GM10847 (cell line): ENCODE measurements around the gene RASA2.

Experiments used
- POLR2A ChIP-seq: IDR thresholded peaks from 2 replicates; pipeline ENCODE4 v1.6.1; 2011; ENCODE audit not compliant: insufficient read length; ENCODE audit errors: extremely low read depth

RASA2 gene

DNA sequence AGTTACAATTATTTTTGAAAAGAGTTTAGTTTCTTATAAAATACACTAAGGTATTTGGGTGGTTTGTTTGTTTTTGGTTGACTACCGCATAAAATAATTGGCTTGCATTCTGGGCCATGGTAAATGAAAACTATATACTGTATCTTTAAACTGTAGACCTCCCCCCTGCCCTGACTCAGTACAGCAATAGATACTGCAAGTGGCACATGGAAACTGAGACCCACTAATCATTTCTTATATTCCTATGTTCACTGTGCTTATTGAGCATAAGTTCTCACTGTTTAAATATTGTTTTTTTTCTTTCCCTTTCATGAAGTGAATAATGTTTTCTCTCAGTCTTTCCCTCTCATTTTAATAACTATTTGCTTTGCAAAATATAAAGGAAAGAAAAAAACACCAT lies 45.8 kb downstream of the RASA2 start:
- TF ChIP-seq POLR2A, result no peak

DNA sequence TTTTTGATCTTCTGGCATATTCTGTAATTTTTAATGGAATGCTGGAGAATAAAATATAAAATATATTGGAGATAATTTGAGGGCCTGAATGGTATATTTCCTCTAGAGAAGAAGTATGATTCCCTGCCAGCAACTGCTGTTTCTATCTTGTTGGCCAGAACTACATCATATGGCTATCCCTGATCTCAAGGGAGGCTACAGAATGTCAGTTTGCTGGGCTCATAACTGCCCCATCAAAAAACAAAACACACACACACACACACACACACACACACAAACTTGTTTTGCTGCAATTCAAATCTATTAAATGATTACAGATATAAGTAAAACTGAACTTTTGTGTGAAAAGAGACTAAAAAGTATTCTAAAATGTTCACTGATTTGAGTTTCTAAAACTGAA lies 51.0 kb downstream of the RASA2 start:
- TF ChIP-seq POLR2A, result no peak

DNA sequence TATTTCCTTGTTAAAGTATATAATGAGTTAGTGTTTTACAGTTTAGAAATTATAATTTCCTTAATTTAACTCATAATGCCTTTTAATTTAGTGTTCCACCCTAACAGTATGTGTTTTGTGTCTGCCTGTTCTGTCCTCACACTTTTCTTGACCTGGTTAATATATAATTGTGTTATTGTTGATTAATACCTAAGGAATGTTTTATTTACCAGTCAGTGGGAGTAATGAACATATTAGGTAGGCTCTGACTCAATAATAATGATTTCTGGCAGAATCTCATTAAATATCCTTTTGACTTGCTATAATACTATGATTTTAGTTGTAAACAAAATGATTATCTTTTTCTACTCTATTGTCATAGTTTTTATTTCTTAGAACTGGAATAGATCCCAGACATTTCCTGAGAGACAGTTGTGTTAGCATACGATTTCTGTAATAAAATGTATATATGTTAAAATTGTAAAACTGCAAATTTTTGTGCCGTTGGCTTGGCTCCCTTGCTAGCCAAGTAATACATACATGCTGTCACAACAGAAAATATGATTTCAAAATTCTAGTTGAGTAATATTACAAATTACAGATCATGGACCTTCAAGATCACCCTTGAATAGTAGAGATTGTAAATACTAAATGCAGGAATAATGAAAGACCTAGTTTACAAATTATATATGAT lies 51.9 kb downstream of the RASA2 start:
- TF ChIP-seq POLR2A, result no peak

DNA sequence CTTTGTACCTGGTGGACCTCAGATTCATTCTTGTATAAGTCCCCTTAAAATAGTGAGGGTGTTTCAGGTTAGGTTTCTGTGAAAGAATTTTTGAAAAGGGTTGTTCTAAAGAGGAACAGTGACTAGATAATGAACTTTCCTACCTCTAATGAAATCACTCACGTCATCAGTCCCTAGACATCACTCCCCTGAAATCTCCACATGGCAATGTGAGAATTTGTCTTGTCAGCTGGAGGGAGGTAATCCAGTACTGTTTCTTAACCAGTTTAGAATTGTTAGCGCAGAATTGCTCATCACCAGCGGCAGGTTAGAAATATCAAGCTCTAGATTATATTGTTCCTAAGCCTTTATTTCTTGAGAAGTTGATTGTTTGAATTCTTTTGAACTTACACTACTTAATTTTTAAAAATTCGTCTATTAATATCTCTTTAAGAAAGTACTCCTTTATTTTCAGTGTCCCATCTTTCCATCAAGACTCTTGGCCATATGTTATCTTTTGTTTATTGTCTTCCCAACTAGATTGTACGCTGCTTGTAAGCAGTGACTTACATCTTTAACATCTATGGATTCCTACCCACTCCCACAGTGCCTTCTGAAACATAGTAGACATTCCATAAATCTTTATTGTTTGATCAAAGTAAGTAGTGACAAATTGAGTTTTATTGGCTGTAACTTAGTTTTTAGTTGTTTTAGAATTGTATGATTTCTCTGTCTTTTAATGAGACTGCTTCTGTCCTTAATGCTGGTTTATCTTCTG lies 52.8 kb downstream of the RASA2 start:
- no peak for TF ChIP-seq POLR2A

DNA sequence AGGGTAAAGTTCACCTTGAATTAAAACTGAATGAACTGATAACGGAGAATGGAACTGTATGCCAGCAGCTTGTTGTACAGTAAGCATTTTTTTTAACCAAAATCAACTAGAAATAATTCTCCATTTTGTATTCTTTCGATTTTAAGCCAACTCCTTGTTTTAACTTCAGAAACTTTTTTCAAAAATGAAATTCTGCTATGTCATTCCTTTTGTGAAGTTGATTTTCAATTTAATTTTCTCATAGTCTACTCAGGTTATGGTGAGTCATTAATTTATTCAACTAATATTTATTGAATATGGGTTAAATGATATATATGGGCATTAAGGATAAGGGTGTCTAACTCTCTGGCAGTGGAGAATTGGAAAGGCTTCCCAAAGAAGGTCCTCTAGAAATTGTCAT lies 53.7 kb downstream of the RASA2 start:
- no peak for TF ChIP-seq POLR2A

DNA sequence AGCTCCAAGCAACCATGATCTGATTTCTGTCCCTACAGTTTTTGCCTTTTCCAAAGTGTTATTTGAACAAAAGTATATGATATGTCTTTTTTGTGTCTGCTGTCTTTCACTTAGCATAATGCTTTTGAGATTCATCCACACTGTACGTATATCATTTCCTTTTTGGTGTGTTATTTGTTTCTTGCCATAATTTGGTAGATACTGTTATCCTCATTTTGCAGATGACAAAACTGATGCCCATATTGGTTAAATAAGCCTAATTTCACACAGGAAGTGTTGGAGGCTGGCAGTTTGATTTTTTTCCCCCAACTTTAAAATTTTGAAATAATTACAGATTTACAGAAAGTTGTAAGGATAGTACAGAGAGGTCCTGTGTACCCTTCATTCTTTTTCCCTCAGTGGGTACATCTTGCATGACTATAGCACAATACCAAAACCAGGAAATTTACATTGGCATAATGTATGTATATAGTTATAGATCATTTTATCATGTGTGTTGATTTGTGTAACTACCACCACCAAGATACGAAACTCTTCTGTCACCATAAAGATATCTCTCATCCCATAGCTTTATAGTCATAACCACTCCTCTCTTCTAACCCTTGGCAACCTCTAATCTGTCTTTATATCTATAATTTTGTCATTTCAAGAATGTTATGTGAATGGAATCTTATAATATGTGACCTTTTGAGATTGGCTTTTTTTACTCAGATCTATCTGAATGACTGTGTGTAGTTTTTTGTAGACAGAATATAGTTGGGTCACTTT lies 55.6 kb downstream of the RASA2 start:
- TF ChIP-seq POLR2A, result no peak

DNA sequence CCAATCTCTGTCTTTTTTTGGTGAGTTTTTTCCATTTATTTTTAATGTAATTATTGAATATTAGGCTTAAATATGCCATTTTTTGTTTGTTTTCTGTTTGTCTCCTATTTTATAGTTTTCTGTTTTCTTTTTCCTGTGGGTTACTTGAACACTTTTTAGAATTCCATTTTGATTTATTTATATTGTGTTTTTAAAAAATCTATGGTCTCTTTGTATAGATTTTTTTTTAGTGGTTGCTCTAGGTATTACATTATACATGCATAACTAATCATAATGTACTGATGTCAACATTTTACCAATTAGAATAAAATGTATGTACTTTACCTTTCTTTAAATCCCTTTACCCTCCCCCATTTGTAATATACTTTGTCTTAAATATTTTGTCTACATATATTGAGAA lies 56.2 kb downstream of the RASA2 start:
- TF ChIP-seq POLR2A, result no peak

DNA sequence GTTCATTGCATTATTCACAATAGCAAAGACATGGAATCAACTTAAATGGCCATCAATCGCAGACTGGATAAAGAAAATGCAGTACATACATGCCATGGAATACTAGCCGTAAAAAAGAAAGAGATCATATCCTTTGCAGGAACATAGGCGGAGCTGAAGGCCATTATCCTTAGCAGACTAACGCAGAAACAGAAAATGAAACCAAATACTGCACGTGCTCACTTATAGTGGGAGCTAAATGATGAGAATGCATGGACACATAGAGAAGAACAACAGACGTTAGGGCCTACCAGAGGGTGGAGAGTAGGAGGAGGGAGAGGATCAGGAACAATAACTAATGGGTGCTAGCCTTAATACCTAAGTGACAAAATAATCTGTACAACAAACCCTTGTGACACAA lies 57.9 kb downstream of the RASA2 start:
- no peak for TF ChIP-seq POLR2A

DNA sequence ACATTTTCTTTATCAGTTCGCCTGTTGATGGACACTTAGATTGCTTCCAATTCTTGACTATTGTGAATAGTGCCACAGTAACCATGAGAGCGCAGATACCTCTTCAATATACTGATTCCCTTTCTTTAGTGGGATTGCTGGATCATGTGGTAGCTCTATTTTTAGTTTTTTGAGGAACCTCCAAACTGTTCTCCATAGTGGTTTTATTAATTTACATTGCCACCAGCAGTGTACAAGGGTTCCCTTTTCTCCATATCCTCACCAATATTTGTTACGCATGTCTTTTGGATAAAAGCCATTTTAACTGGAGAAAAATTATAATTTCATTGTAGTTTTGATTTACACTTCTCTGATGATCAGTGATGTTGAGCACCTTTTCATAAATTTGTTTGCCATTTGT lies 59.3 kb downstream of the RASA2 start:
- TF ChIP-seq POLR2A, result no peak

DNA sequence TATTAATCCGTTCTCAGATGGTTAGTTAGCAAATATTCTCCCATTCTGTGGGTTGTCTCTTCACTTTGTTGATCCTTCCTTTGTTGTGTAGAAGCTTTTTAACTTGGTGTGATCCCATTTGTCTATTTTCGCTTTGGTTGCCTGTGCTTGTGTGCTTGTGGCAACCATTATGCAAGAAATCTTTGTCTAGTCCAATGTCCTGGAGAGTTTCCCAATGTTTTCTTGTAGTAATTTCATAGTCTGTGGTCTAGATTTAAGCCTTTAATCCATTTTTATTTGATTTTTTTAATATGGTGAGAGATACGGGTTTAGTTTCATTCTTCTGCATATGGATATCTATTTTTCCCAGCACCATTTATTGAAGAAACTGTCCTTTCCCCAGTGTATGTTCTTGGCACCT lies 59.8 kb downstream of the RASA2 start:
- TF ChIP-seq POLR2A, result no peak

DNA sequence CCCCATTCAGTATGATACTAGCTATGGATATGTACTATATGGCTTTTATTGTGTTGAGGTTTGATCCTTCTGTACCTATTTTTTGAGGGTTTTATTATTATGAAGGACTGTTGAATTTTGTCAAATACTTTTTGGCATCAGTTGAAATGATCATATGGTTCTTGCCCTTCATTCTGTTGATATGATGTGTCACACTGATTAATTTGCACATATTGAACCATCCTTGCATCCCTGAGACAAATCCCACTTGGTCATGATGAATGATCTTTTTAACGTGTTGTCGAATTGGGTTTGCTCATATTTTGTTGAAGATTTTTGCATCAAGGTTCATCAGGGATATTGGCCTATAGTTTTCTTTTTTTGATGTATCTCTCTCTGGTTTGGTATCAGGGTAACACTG lies 61.0 kb downstream of the RASA2 start:
- TF ChIP-seq POLR2A, result no peak

DNA sequence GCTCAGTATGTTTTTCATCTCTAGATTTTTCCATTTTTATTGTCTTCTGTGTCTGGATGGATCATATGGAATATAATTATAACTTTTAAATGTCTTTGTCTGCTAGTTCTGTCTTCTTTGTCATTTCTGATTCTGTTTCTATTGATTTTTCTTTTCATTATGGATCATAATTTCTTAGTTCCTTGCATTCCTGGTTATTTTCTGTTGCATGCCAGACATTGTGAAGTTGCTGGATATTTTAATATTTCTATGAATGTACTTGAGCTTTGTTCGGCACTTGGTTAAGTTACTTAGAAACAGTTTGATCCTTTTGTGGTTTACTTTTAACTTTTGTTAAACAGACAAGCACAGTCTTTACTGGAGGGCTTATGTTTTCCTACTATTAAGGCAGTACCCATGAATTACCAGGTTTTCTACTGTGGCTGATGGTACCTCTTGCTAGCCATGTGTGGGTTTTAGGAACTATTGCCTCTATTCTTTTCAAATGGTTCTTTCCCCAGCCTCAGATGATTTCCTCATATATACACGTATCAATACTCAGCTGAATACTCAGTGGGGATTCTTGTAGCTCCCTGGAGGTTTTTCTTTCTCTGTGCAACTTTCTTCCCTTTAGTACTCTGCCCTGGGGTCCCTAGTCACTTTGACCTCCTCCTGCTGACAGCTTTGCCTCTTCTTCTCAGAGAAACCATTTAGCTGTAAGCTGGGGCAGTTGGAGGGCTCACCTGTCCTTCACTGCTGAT lies 64.3 kb downstream of the RASA2 start:
- TF ChIP-seq POLR2A, result no peak

DNA sequence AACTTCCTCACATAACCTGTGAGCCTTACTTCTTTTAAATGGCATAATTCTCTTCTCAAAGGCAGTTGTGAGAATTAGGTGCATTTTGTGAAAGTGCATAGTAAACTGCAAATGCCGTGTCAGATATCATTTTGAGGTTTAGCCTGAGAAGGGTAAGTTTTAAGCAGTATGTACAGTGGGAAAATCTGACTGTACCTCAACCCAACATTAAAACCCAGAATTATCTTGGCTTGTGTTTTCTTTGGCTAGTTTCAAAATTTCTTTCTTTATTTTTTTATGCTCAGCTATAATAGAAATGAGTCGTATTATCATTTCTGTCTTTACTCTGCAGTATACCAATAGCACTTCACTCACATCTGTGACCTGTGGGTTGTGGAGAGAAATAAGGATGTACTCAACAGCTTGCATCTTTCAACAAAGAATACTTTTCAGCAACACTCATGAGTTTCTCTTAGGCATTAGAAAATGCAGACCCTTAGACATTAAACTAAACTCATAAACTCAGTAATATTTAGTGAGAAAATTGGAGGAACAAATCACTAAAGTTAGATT lies 65.7 kb downstream of the RASA2 start:
- no peak for TF ChIP-seq POLR2A

DNA sequence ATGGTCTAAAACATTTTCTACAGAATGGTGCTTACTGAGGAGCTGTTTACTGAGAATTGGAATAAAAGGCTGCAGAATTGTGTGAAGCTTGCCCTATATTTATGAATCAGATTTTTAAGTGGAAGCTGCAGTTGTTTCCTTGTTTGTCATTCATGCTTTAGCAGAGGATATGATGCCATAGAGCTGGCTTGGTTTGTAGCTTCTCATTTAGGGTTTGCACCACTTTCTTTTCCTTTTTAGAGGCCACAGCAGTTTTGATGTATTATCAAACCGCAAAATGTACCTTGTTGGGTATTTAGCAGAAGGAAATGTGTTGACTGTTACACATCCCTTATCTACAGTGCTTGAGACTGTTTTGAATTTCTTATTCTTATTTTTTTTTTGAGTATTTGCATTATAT lies 66.2 kb downstream of the RASA2 start:
- TF ChIP-seq POLR2A, result no peak

DNA sequence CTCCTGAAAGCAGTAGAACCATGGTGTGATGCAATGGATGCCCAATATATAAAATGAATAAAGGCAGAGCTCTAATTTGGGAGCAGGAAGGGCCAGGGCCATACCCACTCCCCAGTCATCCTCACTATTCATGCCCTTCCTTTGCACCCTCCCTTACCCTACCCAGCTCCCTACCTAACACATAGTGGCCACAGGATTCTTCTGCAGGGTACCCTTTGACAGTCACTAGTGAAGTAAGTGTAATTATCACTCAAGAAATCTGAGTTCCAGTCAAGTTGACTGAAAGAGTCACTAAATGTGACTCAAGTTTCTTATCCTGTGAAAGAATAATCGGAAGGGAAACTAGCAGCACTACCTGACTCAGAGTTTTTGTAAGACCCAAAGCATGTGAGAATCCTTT lies 69.2 kb downstream of the RASA2 start:
- TF ChIP-seq POLR2A, result no peak
